HEK293 (cell line): ENCODE data around the gene IGSF9.
"Not testable (repeated sequence)": the region's sequence is repeated elsewhere in the genome, so short reads cannot be mapped to it uniquely, and the experiment has no call there.

ENCODE experiments used
- CTCF ChIA-PET: fragments of 350-600 bp; formaldehyde crosslinking; extraction: SDS; loops from one replicate; lab custom pipeline; 2021; ENCODE audit warnings: antibody characterized with exemption; lab: Yijun Ruan, JAX
- POLR2A ChIA-PET: fragments of 300-600 bp; formaldehyde crosslinking; extraction: SDS; loops from one replicate; lab custom pipeline; 2020; ENCODE audit warnings: antibody characterized with exemption, inconsistent platforms; lab: Yijun Ruan, JAX
- H3K27ac ChIP-seq: fragments of 200-500 bp; sonication (Bioruptor generic); 2 replicates; pipeline ENCODE4 v1.5.1; 2014; ENCODE audit warnings: low read depth, low read length, control low read depth, inconsistent platforms; ENCODE audit errors: extremely low read depth
- H3K36me3 ChIP-seq, 2 experiments: fragments of 200-500 bp in 1 of 2; sonication (Bioruptor generic) in 1 of 2; 1 replicate in 1 of 2; 2 replicates in 1 of 2; pipeline ENCODE4 v1.5.1; 2014 to 2017; ENCODE audit warnings: inconsistent platforms in 2 of 2, low read length in 2 of 2; ENCODE audit not compliant: control insufficient read depth in 2 of 2, insufficient read depth in 1 of 2
- H3K4me1 ChIP-seq: fragments of 200-500 bp; sonication (Bioruptor generic); 2 replicates; pipeline ENCODE4 v1.5.1; 2014; ENCODE audit warnings: mild to moderate bottlenecking, low read length, inconsistent platforms; ENCODE audit not compliant: control insufficient read depth, insufficient read depth
- H3K4me3 ChIP-seq: 2 replicates; pipeline ENCODE4 v1.5.1; 2011; ENCODE audit warnings: low read depth, mild to moderate bottlenecking, control low read depth, low read length, moderate library complexity
- H3K9me3 ChIP-seq: fragments of 200-500 bp; sonication (Bioruptor generic); 2 replicates; pipeline ENCODE4 v1.5.1; 2014; ENCODE audit warnings: low read depth, low read length, inconsistent platforms; ENCODE audit not compliant: control insufficient read depth, insufficient read depth
- HOXD13 ChIP-seq: sonication (generic); formaldehyde crosslinking; IDR thresholded peaks from 2 replicates; pipeline ENCODE4 v1.8.0; 2022; ENCODE audit warnings: missing genetic modification reagents, borderline replicate concordance
- KLF9 ChIP-seq: fragments of 450-650 bp; formaldehyde crosslinking; IDR thresholded peaks from 2 replicates; pipeline ENCODE4 v1.5.1; 2016; ENCODE audit warnings: missing biosample characterization, missing genetic modification characterization, low read depth
- MZF1 ChIP-seq: fragments of 450-650 bp; formaldehyde crosslinking; IDR thresholded peaks from 2 replicates; pipeline ENCODE4 v1.5.1; 2017; ENCODE audit warnings: missing biosample characterization, missing genetic modification characterization, borderline replicate concordance
- PRDM4 ChIP-seq: fragments of 450-650 bp; formaldehyde crosslinking; IDR thresholded peaks from 2 replicates; pipeline ENCODE4 v1.5.1; 2017; ENCODE audit warnings: missing biosample characterization, missing genetic modification characterization
- RBAK ChIP-seq: fragments of 450-650 bp; formaldehyde crosslinking; IDR thresholded peaks from 2 replicates; pipeline ENCODE4 v1.5.1; 2016; ENCODE audit warnings: missing biosample characterization, missing genetic modification characterization
- TRIM28 ChIP-seq: IDR thresholded peaks from 2 replicates; pipeline ENCODE4 v1.6.1; 2011; ENCODE audit warnings: low read length, control low read depth, borderline replicate concordance
- WT1 ChIP-seq: fragments of 450-650 bp; formaldehyde crosslinking; IDR thresholded peaks from 2 replicates; pipeline ENCODE4 v1.5.1; 2016; ENCODE audit warnings: missing biosample characterization, missing genetic modification characterization
- ZBTB21 ChIP-seq: fragments of 450-650 bp; formaldehyde crosslinking; IDR thresholded peaks from 2 replicates; pipeline ENCODE4 v1.5.1; 2017; ENCODE audit warnings: missing biosample characterization, missing genetic modification characterization
- ZEB2 ChIP-seq: fragments of 450-650 bp; formaldehyde crosslinking; IDR thresholded peaks from 2 replicates; pipeline ENCODE4 v1.5.1; 2016; ENCODE audit warnings: missing biosample characterization, missing genetic modification characterization
- ZNF10 ChIP-seq: fragments of 450-650 bp; formaldehyde crosslinking; IDR thresholded peaks from 2 replicates; pipeline ENCODE4 v1.5.1; 2017; ENCODE audit warnings: missing biosample characterization, missing genetic modification characterization
- ZNF114 ChIP-seq: fragments of 450-650 bp; formaldehyde crosslinking; IDR thresholded peaks from 2 replicates; pipeline ENCODE4 v1.5.0; 2017; ENCODE audit warnings: missing biosample characterization, missing genetic modification characterization
- ZNF274 ChIP-seq, 2 experiments: fragments of 200-500 bp in 1 of 2; fragments of 450-650 bp in 1 of 2; sonication (Bioruptor generic) in 1 of 2; formaldehyde crosslinking in 1 of 2; IDR thresholded peaks; 2 replicates each; pipeline versions ENCODE4 v1.5.1 to v1.6.1; 2014 to 2016; ENCODE audit warnings: borderline replicate concordance in 1 of 2, inconsistent platforms in 1 of 2, low read length in 1 of 2, missing biosample characterization in 1 of 2, missing genetic modification characterization in 1 of 2
- ZNF362 ChIP-seq: fragments of 450-650 bp; formaldehyde crosslinking; IDR thresholded peaks from 2 replicates; pipeline ENCODE4 v1.5.1; 2016; ENCODE audit warnings: missing biosample characterization, missing genetic modification characterization
- ZNF404 ChIP-seq: fragments of 450-650 bp; formaldehyde crosslinking; IDR thresholded peaks from 2 replicates; pipeline ENCODE4 v1.5.1; 2017; ENCODE audit warnings: missing biosample characterization, missing genetic modification characterization
- ZNF529 ChIP-seq: fragments of 450-650 bp; formaldehyde crosslinking; IDR thresholded peaks from 2 replicates; pipeline ENCODE4 v1.5.1; 2017; ENCODE audit warnings: missing genetic modification characterization, missing biosample characterization; ENCODE audit not compliant: insufficient replicate concordance
- ZNF701 ChIP-seq: fragments of 450-650 bp; formaldehyde crosslinking; IDR thresholded peaks from 2 replicates; pipeline ENCODE4 v1.5.1; 2016; ENCODE audit warnings: missing biosample characterization, missing genetic modification characterization
- ZNF791 ChIP-seq: fragments of 450-650 bp; formaldehyde crosslinking; IDR thresholded peaks from 2 replicates; pipeline ENCODE4 v1.5.1; 2016; ENCODE audit warnings: missing biosample characterization, missing genetic modification characterization
- ZNF792 ChIP-seq: fragments of 450-650 bp; formaldehyde crosslinking; IDR thresholded peaks from 2 replicates; pipeline ENCODE4 v1.5.1; 2016; ENCODE audit warnings: missing biosample characterization, missing genetic modification characterization
- ZSCAN16 ChIP-seq: fragments of 450-650 bp; formaldehyde crosslinking; IDR thresholded peaks from 2 replicates; pipeline ENCODE4 v1.5.1; 2016; ENCODE audit warnings: missing biosample characterization, missing genetic modification characterization
- TF ChIP-seq, protein P1 (sequence below): fragments of 450-650 bp; formaldehyde crosslinking; IDR thresholded peaks from 2 replicates; pipeline ENCODE4 v1.5.1; 2016; ENCODE audit warnings: missing biosample characterization, missing genetic modification characterization

The IGSF9 gene

DNA sequence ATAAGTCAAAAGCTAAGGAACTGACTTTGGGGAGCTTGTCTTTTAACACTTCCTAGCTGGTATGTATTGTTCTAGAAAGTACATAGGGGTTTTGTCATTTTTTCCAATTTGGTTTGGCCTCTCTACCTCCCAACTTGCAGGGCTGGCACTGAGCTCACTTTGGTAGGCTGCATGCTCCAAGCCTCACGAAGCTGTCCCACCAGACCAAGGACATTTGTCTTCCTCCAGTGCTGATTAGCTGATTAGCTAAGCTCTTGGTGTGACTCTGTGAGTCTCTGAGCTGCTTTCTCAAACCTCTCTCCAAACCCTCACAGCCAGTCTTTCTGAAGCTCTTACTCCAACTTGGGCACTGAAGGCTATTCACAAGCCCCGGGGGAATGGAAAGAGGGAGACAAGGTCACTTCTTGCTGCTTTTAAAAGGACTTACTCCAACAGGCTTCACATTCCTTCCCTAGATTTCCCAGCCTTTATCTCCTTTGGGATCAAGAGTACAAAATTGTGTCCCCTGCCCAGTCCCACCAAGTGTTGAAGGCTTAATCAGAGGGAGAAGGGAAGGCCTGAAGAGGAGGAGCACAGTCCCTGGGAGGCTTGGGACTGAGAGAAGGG is 44.6 kb downstream of the IGSF9 start:
- no peaks in the 10 kb centered on the region for H3K4me1 ChIP-seq
- H3K36me3 ChIP-seq: no peaks in the 10 kb centered on the region
- POLR2A ChIA-PET: no interaction called here
- TF ChIP-seq WT1 (tag by site-specific recombination) (no peak), TRIM28 (peak; percentile 29; the same call in 1 of the 2 replicates), ZNF274 (IDR thresholded peaks at IDR 0.05; ENCODE audit: low read length) (no peak), ZNF274 (tag by site-specific recombination; IDR thresholded peaks at IDR 0.05; ENCODE audit: borderline replicate concordance) (no peak)
- H3K27ac ChIP-seq: no peak overlapping the region
- no peak overlapping the region for H3K4me3 ChIP-seq
- CTCF ChIA-PET: interaction anchor here (0.6 to 1.8 kb wide), 4 partner anchors 9 to 124 kb away, joined by 3 to 11 read pairs (median 6); no protein-coding TSS in a partner anchor
- H3K9me3 ChIP-seq: no peaks in the 10 kb centered on the region

DNA sequence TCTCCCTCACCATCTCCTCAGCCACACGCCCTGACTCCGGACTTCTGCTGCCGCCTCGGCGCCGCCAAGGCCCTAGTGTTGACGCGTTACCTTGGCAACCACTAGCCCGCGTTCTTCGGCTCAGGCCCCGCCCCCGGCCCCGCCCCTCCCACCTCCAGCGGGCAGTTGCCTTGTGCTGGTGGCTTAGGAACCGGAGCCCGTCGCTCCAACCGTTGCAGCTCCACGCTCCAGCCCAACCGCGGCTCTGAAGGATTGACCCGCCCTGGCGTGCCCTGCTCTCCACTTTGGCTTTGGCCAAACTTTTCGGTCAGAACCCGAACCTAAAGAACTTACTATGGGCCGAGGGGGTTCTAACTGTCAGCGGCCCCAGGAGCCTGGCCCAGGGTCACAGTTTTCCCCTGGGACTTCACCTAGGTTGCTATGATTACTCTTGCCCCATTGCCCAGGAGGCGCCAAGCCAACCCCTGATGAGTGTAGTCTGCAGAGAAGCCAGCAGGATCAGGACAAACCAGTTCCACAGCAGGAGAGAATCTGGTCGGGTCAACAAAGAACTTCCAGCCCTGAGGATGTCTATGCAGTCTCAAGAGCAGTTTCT is 45.2 kb downstream of the IGSF9 start, which contains the start of gene CFAP45:
TSS of gene CFAP45 (minus strand) at position 80 of the 595 bp plus-strand sequence. CDS start at position 13, 67 bp downstream.
- TF ChIP-seq KLF9: peak; percentile 26; the same call in 1 of the 2 replicates
- no peak for TF ChIP-seq MZF1 (tag by site-specific recombination)
- Histone ChIP-seq H3K9me3 (no peaks in the 10 kb centered on the region), H3K4me3 (no peak within 1 kb of the TSS), H3K36me3 (no peaks in the 10 kb centered on the region), H3K4me1 (no peaks in the 10 kb centered on the region), H3K27ac (no peak within 1 kb of the TSS)
- POLR2A ChIA-PET: no interaction called here
- CTCF ChIA-PET: interaction anchor here (0.6 to 1.8 kb wide), 4 partner anchors 8 to 125 kb away, joined by 3 to 11 read pairs (median 6); no protein-coding TSS in a partner anchor

- H3K4me3 ChIP-seq, H3K36me3 ChIP-seq, H3K9me3 ChIP-seq, H3K4me1 ChIP-seq, H3K27ac ChIP-seq, POLR2A ChIA-PET: not testable (repeated sequence)
- CTCF ChIA-PET: interaction anchor here (1.6 kb wide), 1 partner anchor 8 kb away, joined by 11 read pairs; no protein-coding TSS in a partner anchor
Observed at GRCh38 chr1:159899634-159900033, 45.8 kb downstream of the IGSF9 start.

DNA sequence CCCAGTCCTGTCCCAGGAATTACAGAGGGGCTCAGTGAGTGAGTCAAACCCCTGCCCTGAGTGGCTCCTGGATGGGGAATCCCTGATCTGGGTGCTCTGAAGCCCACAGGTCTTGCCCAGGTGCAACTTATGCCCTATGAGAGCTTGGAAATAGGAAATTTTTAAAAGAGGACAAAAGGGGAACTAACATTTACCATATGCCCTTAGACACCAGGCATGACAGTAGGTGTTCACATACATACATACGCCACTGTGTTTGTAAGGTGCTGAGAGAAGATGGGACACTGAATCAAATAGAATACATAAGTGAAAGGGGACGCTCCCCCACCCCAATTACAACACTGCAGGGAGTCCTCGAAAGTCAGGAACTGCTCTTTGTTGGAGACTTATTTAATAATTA is 46.9 kb downstream of the IGSF9 start:
- H3K9me3 ChIP-seq: no peaks in the 10 kb centered on the region
- CTCF ChIA-PET: interaction anchor here (0.6 kb wide), 1 partner anchor 110 kb away, joined by 3 read pairs; no protein-coding TSS in a partner anchor
- H3K4me3 ChIP-seq: no peak overlapping the region
- no peak overlapping the region for H3K27ac ChIP-seq
- no peaks in the 10 kb centered on the region for H3K4me1 ChIP-seq
- POLR2A ChIA-PET: no interaction called here
- H3K36me3 ChIP-seq: no peaks in the 10 kb centered on the region
- no peak for TF ChIP-seq ZEB2 (tag by site-specific recombination)
- no peak for TF ChIP-seq ZNF362 (tag by site-specific recombination)
- TF ChIP-seq ZBTB21 (tag by site-specific recombination): no peak
- TF ChIP-seq PRDM4 (tag by site-specific recombination): no peak
- no peak for TF ChIP-seq ZNF792
- TF ChIP-seq, protein P1, sequence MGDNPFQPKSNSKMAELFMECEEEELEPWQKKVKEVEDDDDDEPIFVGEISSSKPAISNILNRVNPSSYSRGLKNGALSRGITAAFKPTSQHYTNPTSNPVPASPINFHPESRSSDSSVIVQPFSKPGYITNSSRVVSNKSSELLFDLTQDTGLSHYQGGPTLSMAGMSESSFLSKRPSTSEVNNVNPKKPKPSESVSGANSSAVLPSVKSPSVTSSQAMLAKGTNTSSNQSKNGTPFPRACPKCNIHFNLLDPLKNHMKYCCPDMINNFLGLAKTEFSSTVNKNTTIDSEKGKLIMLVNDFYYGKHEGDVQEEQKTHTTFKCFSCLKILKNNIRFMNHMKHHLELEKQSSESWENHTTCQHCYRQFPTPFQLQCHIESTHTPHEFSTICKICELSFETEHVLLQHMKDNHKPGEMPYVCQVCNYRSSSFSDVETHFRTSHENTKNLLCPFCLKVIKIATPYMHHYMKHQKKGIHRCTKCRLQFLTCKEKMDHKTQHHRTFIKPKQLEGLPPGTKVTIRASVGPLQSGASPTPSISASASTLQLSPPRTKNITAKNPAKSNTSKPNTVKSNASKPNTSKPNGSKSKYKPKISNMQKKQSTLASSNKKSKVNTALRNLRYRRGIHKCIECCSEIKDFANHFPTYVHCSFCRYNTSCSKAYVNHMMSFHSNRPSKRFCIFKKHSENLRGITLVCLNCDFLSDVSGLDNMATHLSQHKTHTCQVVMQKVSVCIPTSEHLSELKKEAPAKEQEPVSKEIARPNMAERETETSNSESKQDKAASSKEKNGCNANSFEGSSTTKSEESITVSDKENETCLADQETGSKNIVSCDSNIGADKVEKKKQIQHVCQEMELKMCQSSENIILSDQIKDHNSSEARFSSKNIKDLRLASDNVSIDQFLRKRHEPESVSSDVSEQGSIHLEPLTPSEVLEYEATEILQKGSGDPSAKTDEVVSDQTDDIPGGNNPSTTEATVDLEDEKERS (tag by site-specific recombination): no peak
- TF ChIP-seq ZNF791 (tag by site-specific recombination): no peak
- no peak for TF ChIP-seq ZNF701 (tag by site-specific recombination)
- no peak for TF ChIP-seq ZSCAN16 (tag by site-specific recombination)
- TF ChIP-seq HOXD13 (CRISPR knock-in tag): no peak
- no peak for TF ChIP-seq RBAK
- TF ChIP-seq ZNF10: no peak
- no peak for TF ChIP-seq ZNF114
- no peak for TF ChIP-seq ZNF529 (tag by site-specific recombination)
- no peak for TF ChIP-seq ZNF404 (tag by site-specific recombination)
